Heart left ventricle (tissue), 16 donors: ENCODE results near the gene NBPF9. TPM values are rescaled to one million over a fixed set of nuclear protein-coding genes. Genes with fewer than 3 reads are reported as not detected.
A peak's percentile ranks its signal among the peaks of the same experiment; 100 is the strongest.
"Not testable (repeated sequence)": the region's sequence is repeated elsewhere in the genome, so short reads cannot be mapped to it uniquely, and the experiment has no call there.

Experiments
- ATAC-seq, 4 donors: fragments of 200-7000 bp; cut with Tn5 transposase; one replicate each; pipeline ENCODE4 v1.9.1; 2020 to 2022; ENCODE audit warnings: moderate library complexity in 4 of 4, mild to moderate bottlenecking in 3 of 4, moderate number of reproducible peaks in 1 of 4
- DNase-seq, 5 donors: peaks; one replicate each; pipeline ENCODE4 v3.0.0-alpha.2; 2020
- H3K27ac ChIP-seq, 12 donors: fragments of 200-600 bp; sonication (generic) in 4 of 12; one replicate each; pipeline versions ENCODE4 v1.5.0 to v1.8.0; 2016 to 2022; ENCODE audit warnings: mild to moderate bottlenecking in 2 of 12
- H3K27me3 ChIP-seq, 9 donors: fragments of 200-600 bp; sonication (generic) in 2 of 9; one replicate each; pipeline versions ENCODE4 v1.5.1 to v1.8.0; 2016 to 2022; ENCODE audit warnings: mild to moderate bottlenecking in 3 of 9
- H3K36me3 ChIP-seq, 9 donors: fragments of 200-600 bp; sonication (generic) in 2 of 9; one replicate each; pipeline versions ENCODE4 v1.5.0 to v1.8.0; 2018 to 2022; ENCODE audit warnings: mild to moderate bottlenecking in 2 of 9
- H3K4me1 ChIP-seq, 12 donors: fragments of 200-600 bp; sonication (generic) in 4 of 12; one replicate each; pipeline versions ENCODE4 v1.5.0 to v1.8.0; 2016 to 2022; ENCODE audit warnings: mild to moderate bottlenecking in 3 of 12
- H3K4me3 ChIP-seq, 12 donors: fragments of 200-600 bp; sonication (generic) in 4 of 12; one replicate each; pipeline versions ENCODE4 v1.5.0 to v1.8.0; 2017 to 2022; ENCODE audit warnings: mild to moderate bottlenecking in 9 of 12, moderate library complexity in 4 of 12
- H3K9me3 ChIP-seq, 12 donors: fragments of 200-600 bp; sonication (generic) in 4 of 12; one replicate each; pipeline versions ENCODE4 v1.5.0 to v1.8.0; 2016 to 2022; ENCODE audit warnings: mild to moderate bottlenecking in 1 of 12
- WGBS, 4 donors: extraction: QIAGEN DNeasy Blood & Tissue Kit in 2 of 4; methylation state at CpG; one replicate each; pipeline versions ENCODE4 v1.1.5 to v1.1.7; 2013 to 2018; 5-methylcytosine and 5-hydroxymethylcytosine counted together
- intact Hi-C, 10 donors: fragments of 100-400 bp; cut with DNase I; formaldehyde crosslinking; loops; one replicate each; pipeline versions ENCODE4 v1.11.1 to v1.14.2; 2022
- polyA plus RNA-seq, 2 donors: library from polyadenylated mRNA; stranded (reverse); fragments of 200-250 nt; gene quantifications; one replicate each; pipeline ENCODE4 v1.2.3, GENCODE V29; 2013
- total RNA-seq, 9 donors: library from RNA; depleted of rRNA in 2 of 9; stranded (reverse); fragments of >200 nt in 2 of 9; fragmentation: NEBNext Ultra II Directional in 3 of 9; extraction: Animal tissue kit (Norgen Biotek cat#: 25700) in 3 of 9; gene quantifications; one replicate each; pipeline versions ENCODE4 v1.1.0 to v1.2.4, GENCODE V29; 2016 to 2023
- donor health status: ischemic (EF 13 %, LVEDD 7.1; RV severe dilation, severe dysfunction).
- donor health status: healthy with polysubstance abuse.
- donor health status: DM: no; HTN: yes; CAD: no.
- donor health status: DM: no; HTN: no; CAD: no.
- donor health status: ischemic (EF 25% LVEDD 6.9; RV normal size, moderate dysfunction).
- donor health status: ischemic (EF 25% LVEDD 5.7; RV mildly dilated, moderate dysfunction).
- donor health status: healthy.
- donor health status: DM: yes; HTN: yes; CAD: no.
- donor health status: ischemic (EF 35%, LVEDD 5.7; RV mildly dilated, moderate dysfunction).
- donor health status: nonischemic (EF 11% LVEDD 7.7; RV severe dilation, severe dysfunction).
- donor health status: DM: yes; HTN: yes; CAD: no.
- donor health status: PGD.
- donor health status: ischemic (EF 29% LVEDD 5.4; RV normal size, mild dysfunction).
- donor health status: nonischemic (EF 23%, LVEDD 6.1; RV moderate dilation, normal function).

Gene NBPF9
- total and polyA plus RNA-seq, 11 donors, result 2.9 to 10.3 (median 4.8) TPM

GRCh38 chr1:149009761-149010160, 93.6 kb downstream of the NBPF9 start:
- H3K27me3 ChIP-seq, H3K9me3 ChIP-seq, H3K27ac ChIP-seq, intact Hi-C loops, H3K4me3 ChIP-seq, H3K4me1 ChIP-seq, DNase-seq: not testable (repeated sequence)
- peaks cover 0 to 20% (median 8%) of the 10 kb centered on the region in 9 donors for H3K36me3 ChIP-seq
- ATAC-seq, result peak in 2 of 4 donors; percentile 18 to 23
- 89 to 93% (median 92%) methylated on average over 3 of the region's 3 CpGs for WGBS, 4 donors

- peaks cover 0 to 24% (median 8%) of the 10 kb centered on the region in 9 donors for H3K36me3 ChIP-seq
- H3K27me3 ChIP-seq, ATAC-seq, DNase-seq, H3K4me3 ChIP-seq, H3K4me1 ChIP-seq, intact Hi-C loops, H3K27ac ChIP-seq, H3K9me3 ChIP-seq: not testable (repeated sequence)
- 85 to 94% (median 86%) methylated on average over 2 of the region's 2 CpGs for WGBS, 4 donors
Observed at GRCh38 chr1:149008769-149009168, 94.6 kb downstream of the NBPF9 start.

GRCh38 chr1:149008326-149008725, 95.0 kb downstream of the NBPF9 start:
- intact Hi-C loops, DNase-seq, H3K27me3 ChIP-seq, H3K27ac ChIP-seq, H3K4me1 ChIP-seq, H3K4me3 ChIP-seq, H3K9me3 ChIP-seq: not testable (repeated sequence)
- no CpG with 5 or more reads among the region's 4 CpGs for WGBS, 4 donors
- H3K36me3 ChIP-seq, result peaks cover 0 to 26% (median 8%) of the 10 kb centered on the region in 9 donors
- peak in 1 of 4 donors; percentile 6 for ATAC-seq
